Breast epithelium (tissue), 4 donors: ENCODE results near the gene TMUB2. TPM values are rescaled to one million over a fixed set of nuclear protein-coding genes. Genes with fewer than 3 reads are reported as not detected.

ENCODE experiments used
- DNase-seq, 2 donors: peaks; one replicate each; pipeline ENCODE4 v3.0.0-alpha.2; 2019; ENCODE audit warnings: low spot score in 2 of 2
- H3K27ac ChIP-seq, 2 donors: fragments of 200-600 bp; sonication (generic) in 1 of 2; one replicate each; pipeline ENCODE4 v1.5.1; 2016 to 2019; ENCODE audit warnings: mild to moderate bottlenecking in 1 of 2
- H3K27me3 ChIP-seq, 2 donors: fragments of 200-600 bp; sonication (generic) in 1 of 2; one replicate each; pipeline versions ENCODE4 v1.5.1 to v1.6.0; 2017 to 2019; ENCODE audit warnings: control low read depth in 1 of 2, mild to moderate bottlenecking in 1 of 2
- H3K36me3 ChIP-seq: fragments of 200-600 bp; one replicate; pipeline ENCODE4 v1.5.1; 2019
- H3K4me1 ChIP-seq, 2 donors: fragments of 200-600 bp; sonication (generic); one replicate each; pipeline ENCODE4 v1.5.1; 2016 to 2019; ENCODE audit warnings: control low read depth in 1 of 2
- H3K4me3 ChIP-seq, 3 donors: fragments of 200-600 bp; sonication (generic); 1 replicate in 2 of 3; 2 replicates in 1 of 3; pipeline ENCODE4 v1.5.1; 2016 to 2019; ENCODE audit warnings: mild to moderate bottlenecking in 3 of 3, moderate library complexity in 2 of 3
- H3K9me3 ChIP-seq, 2 donors: fragments of 200-600 bp; sonication (generic) in 1 of 2; one replicate each; pipeline ENCODE4 v1.5.1; 2016 to 2019; ENCODE audit warnings: control low read depth in 1 of 2
- CTCF ChIP-seq, 3 donors: fragments of 450-650 bp; IDR thresholded peaks; one replicate each; pipeline ENCODE4 v1.5.1; 2016 to 2017; ENCODE audit warnings: antibody characterized with exemption in 3 of 3, mild to moderate bottlenecking in 3 of 3, moderate library complexity in 3 of 3
- POLR2A ChIP-seq: fragments of 450-650 bp; IDR thresholded peaks from one replicate; pipeline ENCODE4 v1.6.1; 2016; ENCODE audit warnings: antibody characterized with exemption, mild to moderate bottlenecking, moderate library complexity
- POLR2AphosphoS5 ChIP-seq, 3 donors: sonication (generic); formaldehyde crosslinking; IDR thresholded peaks; one replicate each; pipeline ENCODE4 v1.6.1; 2017; ENCODE audit warnings: antibody characterized with exemption in 3 of 3
- intact Hi-C: fragments of 100-400 bp; cut with DNase I; formaldehyde crosslinking; loops from one replicate; pipeline ENCODE4 v1.15.1; 2023; ENCODE audit warnings: low total_unique reads
- total RNA-seq, 3 donors: library from RNA; depleted of rRNA; stranded (reverse); fragments of >200 nt; gene quantifications; one replicate each; pipeline ENCODE4 v1.1.0, GENCODE V29; 2016

TMUB2 gene
- total RNA-seq, 3 donors from 2014 or later, result 36.0 to 52.0 (median 40.6) TPM

- H3K27ac ChIP-seq, result peak overlapping the region; percentile 97 to 98
- intact Hi-C loops, result no loop called here
Measured at GRCh38 chr17:44221862-44222111, 35.0 kb downstream of the TMUB2 start.

GRCh38 chr17:44222112-44222869, 35.5 kb downstream of the TMUB2 start:
- peak overlapping the region; percentile 97 to 98 for H3K27ac ChIP-seq
- peak in 1 of 2 donors; percentile 59 for DNase-seq
- H3K9me3 ChIP-seq, result no peaks in the 10 kb centered on the region
- H3K27me3 ChIP-seq, result no peaks in the 10 kb centered on the region
- intact Hi-C loops, result no loop called here
- no peak for TF ChIP-seq POLR2A
- no peak for TF ChIP-seq POLR2AphosphoS5 (IDR thresholded peaks at IDR 0.05)
- H3K36me3 ChIP-seq, result no peaks in the 10 kb centered on the region
- peaks cover 0 to 16% of the 10 kb centered on the region in 2 donors for H3K4me1 ChIP-seq
- peak overlapping the region; percentile 72 to 79 (median 73) for H3K4me3 ChIP-seq

More at GRCh38 chr17:44221862-44222111, 35.0 kb downstream of the TMUB2 start:
- no peak for DNase-seq
- no peaks in the 10 kb centered on the region for H3K9me3 ChIP-seq
- TF ChIP-seq CTCF (IDR thresholded peaks at IDR 0.05) (no peak), POLR2A (no peak), POLR2AphosphoS5 (IDR thresholded peaks at IDR 0.05) (no peak)
- H3K27me3 ChIP-seq, result no peaks in the 10 kb centered on the region
- H3K4me1 ChIP-seq, result peaks cover 0 to 21% of the 10 kb centered on the region in 2 donors
- H3K36me3 ChIP-seq, result no peaks in the 10 kb centered on the region
- peak overlapping the region; percentile 72 to 79 (median 73) for H3K4me3 ChIP-seq

GRCh38 chr17:44223541-44224071, 36.8 kb downstream of the TMUB2 start:
- Histone ChIP-seq H3K4me3 (no peak overlapping the region), H3K4me1 (peaks cover 0 to 7% of the 10 kb centered on the region in 2 donors), H3K9me3 (no peaks in the 10 kb centered on the region), H3K36me3 (no peaks in the 10 kb centered on the region), H3K27ac (peak overlapping the region; percentile 24 to 45), H3K27me3 (no peaks in the 10 kb centered on the region)
- intact Hi-C loops, result no loop called here
- no peak for TF ChIP-seq POLR2A
- TF ChIP-seq POLR2AphosphoS5 (IDR thresholded peaks at IDR 0.05), result no peak
- TF ChIP-seq CTCF (IDR thresholded peaks at IDR 0.05), result no peak
- DNase-seq, result no peak

- Histone ChIP-seq H3K9me3 (no peaks in the 10 kb centered on the region), H3K27ac (no peak overlapping the region), H3K4me1 (no peaks in the 10 kb centered on the region), H3K36me3 (no peaks in the 10 kb centered on the region), H3K27me3 (no peaks in the 10 kb centered on the region), H3K4me3 (no peak overlapping the region)
- intact Hi-C loops, result no loop called here
- TF ChIP-seq POLR2A, result no peak
- no peak for TF ChIP-seq CTCF (IDR thresholded peaks at IDR 0.05)
- TF ChIP-seq POLR2AphosphoS5 (IDR thresholded peaks at IDR 0.05), result no peak
- DNase-seq, result no peak
Measured at GRCh38 chr17:44229090-44229489, 42.3 kb downstream of the TMUB2 start.

GRCh38 chr17:44230140-44230539, 43.4 kb downstream of the TMUB2 start:
- intact Hi-C loops, result no loop called here
- Histone ChIP-seq H3K27me3 (no peaks in the 10 kb centered on the region), H3K27ac (no peak overlapping the region), H3K4me3 (no peak overlapping the region), H3K4me1 (no peaks in the 10 kb centered on the region), H3K36me3 (no peaks in the 10 kb centered on the region), H3K9me3 (no peaks in the 10 kb centered on the region)
- DNase-seq, result no peak
- TF ChIP-seq POLR2A (no peak), POLR2AphosphoS5 (IDR thresholded peaks at IDR 0.05) (no peak), CTCF (IDR thresholded peaks at IDR 0.05) (no peak)
